ENCODE results near the gene DOCK9.

The DOCK9 gene

GRCh38 chr13:98846521-98846920 lies 131.3 kb downstream of the DOCK9 start:
- no peak for DNase-seq

GRCh38 chr13:98845742-98846141 lies 132.1 kb downstream of the DOCK9 start:
- DNase-seq, result no peak

GRCh38 chr13:98844021-98844420 lies 133.8 kb downstream of the DOCK9 start:
- no peak for DNase-seq

- DNase-seq, result no peak
These were observed 134.4 kb downstream of the DOCK9 start for GRCh38 chr13:98843482-98843877.

- DNase-seq, result peak; percentile 49
These were observed 134.9 kb downstream of the DOCK9 start for GRCh38 chr13:98842858-98843481.

- DNase-seq, result no peak
These were observed 135.8 kb downstream of the DOCK9 start for GRCh38 chr13:98842070-98842469.

- peak; percentile 19 for DNase-seq
These were observed 137.8 kb downstream of the DOCK9 start for GRCh38 chr13:98839856-98840769.

- no peak for DNase-seq
These were observed 139.1 kb downstream of the DOCK9 start for GRCh38 chr13:98838776-98839175.

- DNase-seq, result no peak
These were observed 140.0 kb downstream of the DOCK9 start for GRCh38 chr13:98837896-98838295.

GRCh38 chr13:98835156-98835555 lies 142.7 kb downstream of the DOCK9 start:
- no peak for DNase-seq

GRCh38 chr13:98834254-98834960 lies 143.5 kb downstream of the DOCK9 start:
- no peak for DNase-seq

- no peak for DNase-seq
These were observed 146.6 kb downstream of the DOCK9 start for GRCh38 chr13:98831236-98831635.

GRCh38 chr13:98829541-98829940 lies 148.3 kb downstream of the DOCK9 start:
- no peak for DNase-seq

- DNase-seq, result no peak
These were observed 149.2 kb downstream of the DOCK9 start for GRCh38 chr13:98828614-98829013.

GRCh38 chr13:98827449-98827848 lies 150.4 kb downstream of the DOCK9 start:
- DNase-seq, result no peak

- DNase-seq, result no peak
These were observed 151.7 kb downstream of the DOCK9 start for GRCh38 chr13:98826146-98826545.

- DNase-seq, result no peak
These were observed 152.2 kb downstream of the DOCK9 start for GRCh38 chr13:98825659-98826058.

GRCh38 chr13:98824376-98825160 lies 153.3 kb downstream of the DOCK9 start:
- DNase-seq, result no peak

- DNase-seq, result no peak
These were observed 154.4 kb downstream of the DOCK9 start for GRCh38 chr13:98823442-98823841.

GRCh38 chr13:98822225-98822606 lies 155.6 kb downstream of the DOCK9 start:
- DNase-seq, result no peak

GRCh38 chr13:98821372-98822224 lies 156.3 kb downstream of the DOCK9 start:
- no peak for DNase-seq
